ENCODE data around the gene LAGE3.

Gene LAGE3

GRCh38 chrX:154457491-154458115 is 21.5 kb downstream of the LAGE3 start:
- peak; percentile 64 for DNase-seq (ENCODE audit: low spot score)

- no peak for DNase-seq (ENCODE audit: low spot score)
Measured at GRCh38 chrX:154452823-154453222, 26.3 kb downstream of the LAGE3 start.

GRCh38 chrX:154450312-154450711 is 28.8 kb downstream of the LAGE3 start:
- no peak for DNase-seq (ENCODE audit: low spot score)

- no peak for DNase-seq (ENCODE audit: low spot score)
Measured at GRCh38 chrX:154449618-154450017, 29.5 kb downstream of the LAGE3 start.

GRCh38 chrX:154448484-154448883 is 30.6 kb downstream of the LAGE3 start:
- DNase-seq (ENCODE audit: low spot score) = no peak

- DNase-seq (ENCODE audit: low spot score) = no peak
Measured at GRCh38 chrX:154446430-154446829, 32.7 kb downstream of the LAGE3 start.

- DNase-seq (ENCODE audit: low spot score) = no peak
Measured at GRCh38 chrX:154445776-154446175, 33.3 kb downstream of the LAGE3 start.

GRCh38 chrX:154444755-154445246 is 34.3 kb downstream of the LAGE3 start:
- no peak for DNase-seq (ENCODE audit: low spot score)

- DNase-seq (ENCODE audit: low spot score) = peak; percentile 79
Measured at GRCh38 chrX:154443992-154444754, 34.9 kb downstream of the LAGE3 start, which contains the start of gene FAM50A. TSS of gene FAM50A (plus strand) at chrX:154444141. CDS start at chrX:154444236, 95 bp downstream.

- DNase-seq (ENCODE audit: low spot score) = no peak
Measured at GRCh38 chrX:154443479-154443910, 35.6 kb downstream of the LAGE3 start.

GRCh38 chrX:154441984-154442707 is 36.9 kb downstream of the LAGE3 start:
- DNase-seq (ENCODE audit: low spot score) = no peak

- no peak for DNase-seq (ENCODE audit: low spot score)
Measured at GRCh38 chrX:154441564-154441963, 37.5 kb downstream of the LAGE3 start.

- no peak for DNase-seq (ENCODE audit: low spot score)
Measured at GRCh38 chrX:154440623-154441357, 38.3 kb downstream of the LAGE3 start.

GRCh38 chrX:154439841-154440240 is 39.2 kb downstream of the LAGE3 start:
- no peak for DNase-seq (ENCODE audit: low spot score)

- DNase-seq (ENCODE audit: low spot score) = no peak
Measured at GRCh38 chrX:154437971-154438893, 40.8 kb downstream of the LAGE3 start.

GRCh38 chrX:154436983-154437752 is 41.9 kb downstream of the LAGE3 start, which contains the start of gene GDI1:
TSS of gene GDI1 (plus strand) at chrX:154437154. CDS start at chrX:154437255, 101 bp downstream.
- DNase-seq (ENCODE audit: low spot score) = peak; percentile 66

- peak; percentile 65 for DNase-seq (ENCODE audit: low spot score)
Measured at GRCh38 chrX:154436374-154436982, 42.6 kb downstream of the LAGE3 start.

GRCh38 chrX:154435171-154435733 is 43.8 kb downstream of the LAGE3 start:
- DNase-seq (ENCODE audit: low spot score) = no peak

Measured in HuH-7.5 (cell line).